Retinal pigment epithelial cell (primary cell): ENCODE results near the gene PLBD2.

Experiments used
- DNase-seq: peaks from one replicate; pipeline ENCODE4 v3.0.0-alpha.2; 2010; ENCODE audit warnings: low read depth
- H3K4me3 ChIP-seq: 2 replicates; pipeline ENCODE4 v1.5.1; 2011; ENCODE audit warnings: mild to moderate bottlenecking, low read length, control low read depth, moderate library complexity
- CTCF ChIP-seq: conservative IDR thresholded peaks from 2 replicates; pipeline ENCODE4 v1.5.1; 2011; ENCODE audit warnings: low read depth, low read length, control low read depth, inconsistent platforms

PLBD2 gene

GRCh38 chr12:113358381-113359132 is at the start of gene PLBD2:
PLBD2 (plus strand) TSS chr12:113358587; CDS start chr12:113358601, 14 bp downstream.
- peak within 1 kb of the TSS; percentile 82 for H3K4me3 ChIP-seq
- peak; percentile 9 for TF ChIP-seq CTCF
- DNase-seq, result peak; percentile 56

GRCh38 chr12:113310489-113310888 is 47.9 kb upstream of the PLBD2 start:
- no peak overlapping the region for H3K4me3 ChIP-seq
- TF ChIP-seq CTCF, result no peak
- DNase-seq, result no peak

GRCh38 chr12:113314121-113314529 is 44.3 kb upstream of the PLBD2 start:
- H3K4me3 ChIP-seq, result no peak overlapping the region
- TF ChIP-seq CTCF, result no peak
- DNase-seq, result no peak

GRCh38 chr12:113315358-113315757 is 43.0 kb upstream of the PLBD2 start:
- TF ChIP-seq CTCF, result no peak
- H3K4me3 ChIP-seq, result no peak overlapping the region
- no peak for DNase-seq

GRCh38 chr12:113316155-113316554 is 42.2 kb upstream of the PLBD2 start:
- no peak for DNase-seq
- TF ChIP-seq CTCF, result peak; percentile 3
- no peak overlapping the region for H3K4me3 ChIP-seq

- no peak overlapping the region for H3K4me3 ChIP-seq
- no peak for TF ChIP-seq CTCF
- no peak for DNase-seq
These were observed 41.3 kb upstream of the PLBD2 start for GRCh38 chr12:113317122-113317521.

- no peak for DNase-seq
- H3K4me3 ChIP-seq, result no peak overlapping the region
- TF ChIP-seq CTCF, result no peak
These were observed 40.2 kb upstream of the PLBD2 start for GRCh38 chr12:113318046-113318656.
